H9 (cell line): ENCODE measurements around the gene PNRC1. TPM values are rescaled to one million over a fixed set of nuclear protein-coding genes. Genes with fewer than 3 reads are reported as not detected.

ENCODE experiments used
- DNase-seq: peaks from one replicate; pipeline ENCODE4 v3.0.0-alpha.2; 2017
- H2AFZ ChIP-seq: one replicate; pipeline ENCODE4 v1.6.1; 2013; ENCODE audit warnings: mild to moderate bottlenecking, low read length, control low read depth, moderate library complexity
- H2AK5ac ChIP-seq: 2 replicates; pipeline ENCODE4 v1.6.1; 2013; ENCODE audit warnings: low read length, control low read depth, mixed read lengths; ENCODE audit not compliant: insufficient read length
- H2BK120ac ChIP-seq: one replicate; pipeline ENCODE4 v1.6.1; 2013; ENCODE audit warnings: low read depth, mild to moderate bottlenecking, low read length, control low read depth, inconsistent platforms; ENCODE audit not compliant: poor library complexity, severe bottlenecking
- H2BK12ac ChIP-seq: 2 replicates; pipeline ENCODE4 v1.6.1; 2013; ENCODE audit warnings: low read length, control low read depth, mixed read lengths, low read depth; ENCODE audit not compliant: insufficient read length
- H2BK15ac ChIP-seq: 2 replicates; pipeline ENCODE4 v1.6.1; 2013; ENCODE audit warnings: low read depth, low read length, control low read depth
- H2BK20ac ChIP-seq: one replicate; pipeline ENCODE4 v1.6.1; 2013; ENCODE audit warnings: low read depth, mild to moderate bottlenecking, low read length, control low read depth, inconsistent platforms; ENCODE audit not compliant: poor library complexity, severe bottlenecking
- H2BK5ac ChIP-seq: 2 replicates; pipeline ENCODE4 v1.6.1; 2013; ENCODE audit warnings: low read length, control low read depth, mixed read lengths; ENCODE audit not compliant: insufficient read length
- H3K14ac ChIP-seq: 2 replicates; pipeline ENCODE4 v1.6.1; 2013; ENCODE audit warnings: low read length, control low read depth; ENCODE audit not compliant: insufficient read depth
- H3K18ac ChIP-seq: 2 replicates; pipeline ENCODE4 v1.6.1; 2013; ENCODE audit warnings: low read depth, mild to moderate bottlenecking, mixed read lengths, low read length, control low read depth; ENCODE audit not compliant: insufficient read length
- H3K23ac ChIP-seq: 2 replicates; pipeline ENCODE4 v1.6.1; 2013; ENCODE audit warnings: low read length, control low read depth, mixed read lengths, low read depth; ENCODE audit not compliant: insufficient read length
- H3K23me2 ChIP-seq: 2 replicates; pipeline ENCODE4 v1.6.1; 2013; ENCODE audit warnings: low read depth, mild to moderate bottlenecking, mixed read lengths, low read length, control low read depth; ENCODE audit not compliant: insufficient read length, poor library complexity, severe bottlenecking
- H3K27ac ChIP-seq: 2 replicates; pipeline ENCODE4 v1.5.1; 2013; ENCODE audit warnings: low read length, control low read depth, mixed read lengths, low read depth; ENCODE audit not compliant: insufficient read length
- H3K27me3 ChIP-seq: 2 replicates; pipeline ENCODE4 v1.6.1; 2013; ENCODE audit warnings: low read length, control low read depth, inconsistent platforms; ENCODE audit not compliant: insufficient read depth
- H3K4ac ChIP-seq: 2 replicates; pipeline ENCODE4 v1.6.1; 2013; ENCODE audit warnings: low read depth, mild to moderate bottlenecking, control low read depth, inconsistent platforms, low read length, moderate library complexity
- H3K4me1 ChIP-seq: 2 replicates; pipeline ENCODE4 v1.6.1; 2013; ENCODE audit warnings: low read length, control low read depth, inconsistent platforms; ENCODE audit not compliant: insufficient read depth
- H3K4me2 ChIP-seq: 2 replicates; pipeline ENCODE4 v1.6.1; 2013; ENCODE audit warnings: low read length, control low read depth, mixed read lengths; ENCODE audit not compliant: insufficient read length, insufficient read depth
- H3K56ac ChIP-seq: 2 replicates; pipeline ENCODE4 v1.6.1; 2013; ENCODE audit warnings: low read depth, mild to moderate bottlenecking, mixed read lengths, low read length, control low read depth; ENCODE audit not compliant: insufficient read length
- H3K79me1 ChIP-seq: 2 replicates; pipeline ENCODE4 v1.6.1; 2013; ENCODE audit warnings: low read depth, mild to moderate bottlenecking, moderate library complexity, low read length, control low read depth, inconsistent platforms; ENCODE audit not compliant: insufficient read depth, poor library complexity, severe bottlenecking
- H3K79me2 ChIP-seq: 2 replicates; pipeline ENCODE4 v1.6.1; 2013; ENCODE audit warnings: low read length, control low read depth, inconsistent platforms; ENCODE audit not compliant: insufficient read depth
- H3K9ac ChIP-seq: 2 replicates; pipeline ENCODE4 v1.6.1; 2013; ENCODE audit warnings: low read length, control low read depth, mixed read lengths; ENCODE audit not compliant: insufficient read length; ENCODE audit errors: extremely low read depth
- H3K9me3 ChIP-seq: one replicate; pipeline ENCODE4 v1.6.1; 2013; ENCODE audit warnings: low read depth, low read length, inconsistent platforms; ENCODE audit not compliant: control insufficient read depth
- H3T11ph ChIP-seq: one replicate; pipeline ENCODE4 v1.6.1; 2013; ENCODE audit warnings: mild to moderate bottlenecking, low read length, control low read depth, inconsistent platforms
- H4K20me1 ChIP-seq: one replicate; pipeline ENCODE4 v1.6.1; 2013; ENCODE audit not compliant: control insufficient read depth, insufficient read length, insufficient read depth
- H4K5ac ChIP-seq: 2 replicates; pipeline ENCODE4 v1.6.1; 2013; ENCODE audit warnings: low read depth, mild to moderate bottlenecking, mixed read lengths, low read length, control low read depth; ENCODE audit not compliant: insufficient read length
- H4K8ac ChIP-seq: replicated peaks from 2 replicates; pipeline ENCODE4 v1.6.1; 2013; ENCODE audit warnings: low read length, control low read depth, mixed read lengths, low read depth; ENCODE audit not compliant: insufficient read length
- H4K91ac ChIP-seq: 2 replicates; pipeline ENCODE4 v1.6.1; 2013; ENCODE audit warnings: low read depth, mild to moderate bottlenecking, moderate library complexity, mixed read lengths, low read length, control low read depth; ENCODE audit not compliant: insufficient read length
- H3K27ac Mint-ChIP-seq, 3 experiments: 2 replicates in 2 of 3; 3 replicates in 1 of 3; pipeline ENCODE4 v1.8.0; 2020 to 2021; ENCODE audit warnings: mixed read lengths in 3 of 3, mild to moderate bottlenecking in 1 of 3, moderate library complexity in 1 of 3
- H3K27me3 Mint-ChIP-seq: 2 replicates; pipeline ENCODE4 v1.8.0; 2021; ENCODE audit warnings: low read depth, mild to moderate bottlenecking, moderate library complexity, mixed read lengths
- H3K36me3 Mint-ChIP-seq, 3 experiments: 2 replicates in 2 of 3; 3 replicates in 1 of 3; pipeline ENCODE4 v1.8.0; 2020 to 2021; ENCODE audit warnings: low read depth in 3 of 3, mixed read lengths in 3 of 3; ENCODE audit not compliant: insufficient read depth in 1 of 3
- H3K4me1 Mint-ChIP-seq, 2 experiments: 2 replicates each; pipeline ENCODE4 v1.8.0; 2020; ENCODE audit warnings: mixed read lengths in 2 of 2
- H3K4me3 Mint-ChIP-seq, 2 experiments: 2 replicates in 1 of 2; 3 replicates in 1 of 2; pipeline ENCODE4 v1.8.0; 2020 to 2021; ENCODE audit warnings: mild to moderate bottlenecking in 2 of 2, mixed read lengths in 2 of 2, moderate library complexity in 1 of 2
- H3K9me3 Mint-ChIP-seq, 2 experiments: 2 replicates in 1 of 2; 3 replicates in 1 of 2; pipeline ENCODE4 v1.8.0; 2020; ENCODE audit warnings: mild to moderate bottlenecking in 2 of 2, mixed read lengths in 2 of 2, moderate library complexity in 1 of 2
- WGBS: extraction: QIAGEN DNeasy Blood & Tissue Kit; methylation state at CpG from one replicate; pipeline ENCODE4 v1.1.7; 2013; ENCODE audit warnings: missing lambda C conversion rate, low lambda C conversion rate, mixed read lengths; ENCODE audit not compliant: insufficient read length; ENCODE audit errors: extremely low coverage; 5-methylcytosine and 5-hydroxymethylcytosine counted together
- total RNA-seq: library from RNA; stranded (reverse); gene quantifications from 2 replicates; pipeline ENCODE4 v1.2.1, GENCODE V29; 2021
- TF ChIP-seq, protein P1 (sequence below): fragments of 200-600 bp; sonication (generic); conservative IDR thresholded peaks from 3 replicates; pipeline ENCODE4 v1.8.0; 2021; ENCODE audit warnings: antibody characterized with exemption, mild to moderate bottlenecking

Gene PNRC1
- total RNA-seq, 1 experiment from 2014 or later, result 57.4 TPM

DNA sequence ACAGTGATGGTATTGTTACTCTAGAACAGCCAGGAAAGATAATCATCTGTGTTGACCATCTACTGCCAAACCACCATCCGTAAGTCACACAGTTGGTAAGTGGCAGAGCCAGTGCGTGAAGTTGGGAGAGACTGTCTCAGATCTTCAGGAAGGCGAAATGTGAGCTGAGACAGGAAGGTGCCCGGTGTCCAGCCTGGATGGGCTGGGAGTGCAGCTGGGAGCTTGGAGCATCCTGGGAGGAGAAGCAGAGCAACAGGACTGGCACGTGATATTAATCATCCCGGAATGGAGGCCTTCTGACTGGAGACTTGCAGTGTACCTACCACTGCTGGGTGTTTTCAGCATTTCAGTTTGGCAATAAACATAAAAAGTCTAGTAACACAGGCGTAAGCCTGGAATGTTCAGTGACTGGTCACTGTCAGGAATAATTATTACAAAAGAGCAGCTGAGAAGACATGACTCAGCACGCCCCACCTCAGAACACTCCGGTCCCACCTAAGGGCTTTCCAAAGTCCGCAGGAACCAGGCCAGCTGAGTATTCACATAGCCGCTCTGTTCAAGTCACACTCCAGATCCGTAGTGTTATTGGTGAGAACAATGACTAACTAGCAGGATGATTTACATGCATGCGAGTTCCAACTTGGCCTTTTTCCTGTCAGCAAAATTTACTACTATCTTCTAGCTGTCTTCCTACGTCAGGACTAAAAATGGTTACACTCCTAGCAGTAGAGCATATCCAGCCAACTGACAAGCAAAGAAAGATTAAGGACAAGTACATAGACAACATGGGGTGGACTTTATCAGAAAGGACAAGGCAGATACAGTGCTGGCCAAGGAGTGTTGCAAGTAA lies 45.1 kb upstream of the PNRC1 start:
- no peak overlapping the region for H4K8ac ChIP-seq
- H2BK20ac ChIP-seq, result no peak overlapping the region
- Mint-ChIP-seq H3K27me3 (peaks cover 1% of the 10 kb centered on the region; the same call in 1 of the 2 replicates), H3K4me3 (no peak overlapping the region; a peak in 1 of 5 replicates), H3K36me3 (peaks cover 9 to 21% (median 9%) of the 10 kb centered on the region in 3 experiments), H3K4me1 (peaks cover 18 to 19% of the 10 kb centered on the region in 2 experiments), H3K27ac (peak overlapping the region in 2 of 3 experiments; percentile 3 to 83; a peak in 3 of 7 replicates), H3K9me3 (peaks cover 22 to 24% of the 10 kb centered on the region in 2 experiments)
- no peak overlapping the region for H2AK5ac ChIP-seq
- H3K4me2 ChIP-seq, result no peak overlapping the region
- H3K9me3 ChIP-seq, result no peaks in the 10 kb centered on the region
- no peak overlapping the region for H3K9ac ChIP-seq
- no peaks in the 10 kb centered on the region for H3K27me3 ChIP-seq
- H4K91ac ChIP-seq, result no peak overlapping the region
- H4K20me1 ChIP-seq, result no peaks in the 10 kb centered on the region
- H3K23ac ChIP-seq, result no peak overlapping the region
- H3K14ac ChIP-seq, result no peak overlapping the region
- no peak overlapping the region for H2BK120ac ChIP-seq
- H3K56ac ChIP-seq, result no peak overlapping the region
- no peaks in the 10 kb centered on the region for H3K4me1 ChIP-seq
- no CpG with 5 or more reads among the region's 14 CpGs for WGBS
- TF ChIP-seq, protein P1, sequence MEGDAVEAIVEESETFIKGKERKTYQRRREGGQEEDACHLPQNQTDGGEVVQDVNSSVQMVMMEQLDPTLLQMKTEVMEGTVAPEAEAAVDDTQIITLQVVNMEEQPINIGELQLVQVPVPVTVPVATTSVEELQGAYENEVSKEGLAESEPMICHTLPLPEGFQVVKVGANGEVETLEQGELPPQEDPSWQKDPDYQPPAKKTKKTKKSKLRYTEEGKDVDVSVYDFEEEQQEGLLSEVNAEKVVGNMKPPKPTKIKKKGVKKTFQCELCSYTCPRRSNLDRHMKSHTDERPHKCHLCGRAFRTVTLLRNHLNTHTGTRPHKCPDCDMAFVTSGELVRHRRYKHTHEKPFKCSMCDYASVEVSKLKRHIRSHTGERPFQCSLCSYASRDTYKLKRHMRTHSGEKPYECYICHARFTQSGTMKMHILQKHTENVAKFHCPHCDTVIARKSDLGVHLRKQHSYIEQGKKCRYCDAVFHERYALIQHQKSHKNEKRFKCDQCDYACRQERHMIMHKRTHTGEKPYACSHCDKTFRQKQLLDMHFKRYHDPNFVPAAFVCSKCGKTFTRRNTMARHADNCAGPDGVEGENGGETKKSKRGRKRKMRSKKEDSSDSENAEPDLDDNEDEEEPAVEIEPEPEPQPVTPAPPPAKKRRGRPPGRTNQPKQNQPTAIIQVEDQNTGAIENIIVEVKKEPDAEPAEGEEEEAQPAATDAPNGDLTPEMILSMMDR, result no peak
- no peak overlapping the region for H3T11ph ChIP-seq
- H3K79me2 ChIP-seq, result no peaks in the 10 kb centered on the region
- H2AFZ ChIP-seq, result no peak overlapping the region
- H3K27ac ChIP-seq, result no peak overlapping the region
- H4K5ac ChIP-seq, result no peak overlapping the region
- H3K4ac ChIP-seq, result no peak overlapping the region
- H2BK15ac ChIP-seq, result no peak overlapping the region
- H2BK5ac ChIP-seq, result no peak overlapping the region
- H2BK12ac ChIP-seq, result no peak overlapping the region
- H3K23me2 ChIP-seq, result no peaks in the 10 kb centered on the region
- H3K79me1 ChIP-seq, result no peaks in the 10 kb centered on the region
- no peak overlapping the region for H3K18ac ChIP-seq
- no peak for DNase-seq
